Right lobe of liver (tissue), 6 donors: Measurements from ENCODE around the gene OR4K2. TPM values are rescaled to one million over a fixed set of nuclear protein-coding genes. Genes with fewer than 3 reads are reported as not detected.

ENCODE experiments used
- ATAC-seq, 4 donors: fragments of 200-7000 bp; cut with Tn5 transposase; one replicate each; pipeline ENCODE4 v1.9.1; 2020; ENCODE audit warnings: mild to moderate bottlenecking in 4 of 4, moderate library complexity in 4 of 4
- DNase-seq, 3 donors: peaks; one replicate each; pipeline ENCODE4 v3.0.0-alpha.2; 2020
- H3K27ac ChIP-seq, 3 donors: fragments of 200-600 bp; one replicate each; pipeline ENCODE4 v1.8.0; 2022
- H3K27me3 ChIP-seq, 2 donors: fragments of 200-600 bp; one replicate each; pipeline ENCODE4 v1.8.0; 2022
- H3K36me3 ChIP-seq, 4 donors: fragments of 200-600 bp; sonication (generic) in 1 of 4; one replicate each; pipeline versions ENCODE4 v1.5.1 to v1.8.0; 2017 to 2022; ENCODE audit warnings: control low read depth in 1 of 4
- H3K4me1 ChIP-seq, 4 donors: fragments of 200-600 bp; sonication (generic) in 1 of 4; one replicate each; pipeline versions ENCODE4 v1.5.1 to v1.8.0; 2017 to 2022; ENCODE audit warnings: control low read depth in 1 of 4
- H3K4me3 ChIP-seq, 3 donors: fragments of 200-600 bp; one replicate each; pipeline ENCODE4 v1.8.0; 2022
- H3K9me3 ChIP-seq, 4 donors: fragments of 200-600 bp; sonication (generic) in 1 of 4; one replicate each; pipeline versions ENCODE4 v1.5.1 to v1.8.0; 2017 to 2022; ENCODE audit warnings: control low read depth in 1 of 4
- POLR2A ChIP-seq: fragments of 450-650 bp; IDR thresholded peaks from one replicate; pipeline ENCODE4 v1.6.1; 2017; ENCODE audit warnings: antibody characterized with exemption, mild to moderate bottlenecking
- WGBS: methylation state at CpG from one replicate; pipeline ENCODE4 v1.1.6; 2018; ENCODE audit warnings: low coverage, low lambda C conversion rate; ENCODE audit not compliant: insufficient coverage; ENCODE audit errors: missing lambda C conversion rate; 5-methylcytosine and 5-hydroxymethylcytosine counted together
- intact Hi-C, 2 donors: fragments of 100-400 bp; cut with DNase I; formaldehyde crosslinking; loops; one replicate each; pipeline versions ENCODE4 v1.11.2 to v1.14.1; 2022
- total RNA-seq, 6 experiments: library from RNA; depleted of rRNA in 2 of 6; stranded (reverse); fragments of >200 nt in 2 of 6; fragmentation: NEBNext Ultra II Directional in 3 of 6; extraction: Animal tissue kit (Norgen Biotek cat#: 25700) in 3 of 6; gene quantifications; one replicate each; pipeline versions ENCODE4 v1.1.0 to v1.2.4, GENCODE V29; 2016 to 2023
- TF ChIP-seq, protein P1 (sequence below), 4 donors: fragments of 200-600 bp in 3 of 4; fragments of 450-650 bp in 1 of 4; IDR thresholded peaks; one replicate each; pipeline versions ENCODE4 v1.5.1 to v1.8.0; 2016 to 2022; ENCODE audit warnings: antibody characterized with exemption in 4 of 4, mild to moderate bottlenecking in 2 of 4
- donor health status: DM: no; HTN: yes; CAD: no.
- donor health status: DM: no; HTN: no; CAD: no.
- donor health status: DM: no; HTN: no; CAD: no.
- donor health status: DM: no; HTN: yes; CAD: no.
- donor health status: DM: no; HTN: yes; CAD: no.

OR4K2 gene
- total RNA-seq, 6 experiments from 2014 or later = not detected

DNA sequence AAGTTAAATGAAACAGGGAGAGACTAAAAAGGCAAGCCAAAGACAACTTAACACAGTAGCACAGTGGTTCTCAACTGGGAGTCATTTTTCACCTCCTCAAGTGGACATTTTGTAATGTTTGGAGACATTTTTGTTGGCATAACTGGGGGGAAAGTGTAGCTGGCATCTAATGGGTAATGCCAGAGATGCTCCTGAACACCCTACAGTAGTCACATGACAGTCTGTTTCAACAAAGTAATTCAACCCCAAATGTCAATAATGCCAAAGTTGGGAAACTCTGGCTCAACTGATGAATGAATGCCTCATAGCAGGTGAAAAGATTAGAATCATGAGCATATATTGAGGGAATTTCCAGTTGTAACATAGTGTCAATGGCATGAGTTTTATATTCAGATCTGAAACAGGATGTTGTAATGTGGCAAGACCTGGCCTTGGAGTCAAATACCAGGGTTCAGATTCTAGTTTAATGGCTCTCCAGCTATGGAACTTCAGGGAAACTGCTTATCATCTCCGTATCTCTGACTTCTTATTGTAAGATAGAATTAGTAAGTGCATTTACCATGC lies 43.1 kb downstream of the OR4K2 start:
- ATAC-seq = no peak
- no peak for TF ChIP-seq POLR2A
- TF ChIP-seq, protein P1, sequence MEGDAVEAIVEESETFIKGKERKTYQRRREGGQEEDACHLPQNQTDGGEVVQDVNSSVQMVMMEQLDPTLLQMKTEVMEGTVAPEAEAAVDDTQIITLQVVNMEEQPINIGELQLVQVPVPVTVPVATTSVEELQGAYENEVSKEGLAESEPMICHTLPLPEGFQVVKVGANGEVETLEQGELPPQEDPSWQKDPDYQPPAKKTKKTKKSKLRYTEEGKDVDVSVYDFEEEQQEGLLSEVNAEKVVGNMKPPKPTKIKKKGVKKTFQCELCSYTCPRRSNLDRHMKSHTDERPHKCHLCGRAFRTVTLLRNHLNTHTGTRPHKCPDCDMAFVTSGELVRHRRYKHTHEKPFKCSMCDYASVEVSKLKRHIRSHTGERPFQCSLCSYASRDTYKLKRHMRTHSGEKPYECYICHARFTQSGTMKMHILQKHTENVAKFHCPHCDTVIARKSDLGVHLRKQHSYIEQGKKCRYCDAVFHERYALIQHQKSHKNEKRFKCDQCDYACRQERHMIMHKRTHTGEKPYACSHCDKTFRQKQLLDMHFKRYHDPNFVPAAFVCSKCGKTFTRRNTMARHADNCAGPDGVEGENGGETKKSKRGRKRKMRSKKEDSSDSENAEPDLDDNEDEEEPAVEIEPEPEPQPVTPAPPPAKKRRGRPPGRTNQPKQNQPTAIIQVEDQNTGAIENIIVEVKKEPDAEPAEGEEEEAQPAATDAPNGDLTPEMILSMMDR (IDR thresholded peaks at IDR 0.05) = no peak
- Histone ChIP-seq H3K36me3 (no peaks in the 10 kb centered on the region), H3K4me3 (no peak overlapping the region), H3K4me1 (no peaks in the 10 kb centered on the region), H3K27ac (no peak overlapping the region), H3K27me3 (no peaks in the 10 kb centered on the region), H3K9me3 (no peaks in the 10 kb centered on the region)
- DNase-seq = no peak
- 42% methylated on average over 1 of the region's 1 CpG for WGBS
- intact Hi-C loops = no loop called here

DNA sequence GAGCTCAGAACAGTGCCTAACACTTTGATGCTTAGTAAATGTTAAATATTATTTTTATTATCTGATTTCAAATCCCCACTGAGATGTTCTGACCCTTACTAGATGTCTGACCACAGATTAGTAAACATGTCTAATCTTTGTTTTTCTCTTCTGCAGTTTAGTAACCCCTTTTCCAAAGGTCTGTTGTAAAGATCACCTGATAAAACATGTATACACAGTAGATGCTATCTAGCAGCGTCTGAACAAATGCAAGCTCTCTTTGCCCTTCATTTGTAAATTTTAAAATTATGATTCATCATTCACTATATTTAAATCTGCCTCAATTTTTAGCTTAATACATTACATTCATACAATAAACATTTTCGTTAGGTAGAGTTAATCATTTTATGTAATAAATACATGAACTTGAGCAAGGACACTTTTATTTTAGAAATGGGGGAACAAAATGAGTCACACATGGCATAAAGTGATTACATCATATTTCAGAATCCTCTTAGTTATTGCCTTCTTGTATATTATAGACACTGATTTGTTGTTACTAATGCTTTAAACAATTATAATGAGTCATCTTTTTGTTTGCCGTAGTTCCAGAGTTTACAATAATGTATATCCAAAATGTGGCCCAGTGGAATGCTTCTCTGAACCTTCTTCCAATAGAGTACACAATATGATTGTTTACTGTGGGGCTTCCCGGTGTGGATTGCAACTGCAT lies 43.8 kb downstream of the OR4K2 start:
- TF ChIP-seq, protein P1 (IDR thresholded peaks at IDR 0.05) = no peak
- TF ChIP-seq POLR2A = no peak
- Histone ChIP-seq H3K27ac (no peak overlapping the region), H3K4me1 (no peaks in the 10 kb centered on the region), H3K36me3 (no peaks in the 10 kb centered on the region), H3K27me3 (no peaks in the 10 kb centered on the region), H3K4me3 (no peak overlapping the region), H3K9me3 (no peaks in the 10 kb centered on the region)
- 19% methylated on average over 4 of the region's 4 CpGs for WGBS
- no peak for ATAC-seq
- no peak for DNase-seq
- intact Hi-C loops = no loop called here

DNA sequence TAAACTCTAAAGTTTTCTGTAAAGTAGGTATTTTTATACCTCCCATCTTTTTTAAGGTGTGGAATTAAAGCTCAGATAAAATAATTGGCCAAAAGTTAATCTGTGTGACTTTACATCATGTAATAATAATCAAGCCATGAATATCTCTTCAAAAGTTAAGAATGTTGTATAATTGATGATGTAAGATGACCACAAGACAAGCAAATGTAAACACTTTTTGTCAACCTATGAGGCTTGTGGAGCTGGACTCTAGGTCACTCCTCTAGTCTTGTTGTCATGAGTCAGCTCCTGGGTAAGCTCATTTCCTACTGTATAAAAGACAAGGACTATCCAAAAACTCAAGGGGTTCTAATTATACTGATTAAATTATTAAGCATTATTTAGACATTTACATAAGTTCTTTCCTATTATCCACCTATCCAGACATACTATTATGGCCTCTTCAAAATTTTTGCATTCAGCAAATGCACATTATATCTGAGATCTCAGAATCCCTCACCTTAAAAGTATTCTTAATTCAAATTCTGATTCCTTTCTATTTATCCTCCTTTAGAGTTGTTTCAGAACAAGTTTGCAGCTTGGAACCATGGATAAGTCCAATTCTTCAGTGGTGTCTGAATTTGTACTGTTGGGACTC lies 45.2 kb downstream of the OR4K2 start, which contains the start of gene OR4K5:
TSS of gene OR4K5 (plus strand) at position 587 of the 637 bp plus-strand sequence. CDS start at position 587, 0 bp downstream.
- Histone ChIP-seq H3K4me3 (no peak within 1 kb of the TSS), H3K4me1 (no peaks in the 10 kb centered on the region), H3K27me3 (no peaks in the 10 kb centered on the region), H3K36me3 (no peaks in the 10 kb centered on the region), H3K9me3 (no peaks in the 10 kb centered on the region), H3K27ac (no peak within 1 kb of the TSS)
- intact Hi-C loops = no loop called here
- DNase-seq = no peak
- no peak for ATAC-seq
- TF ChIP-seq, protein P1 (IDR thresholded peaks at IDR 0.05) = no peak
- TF ChIP-seq POLR2A = no peak

DNA sequence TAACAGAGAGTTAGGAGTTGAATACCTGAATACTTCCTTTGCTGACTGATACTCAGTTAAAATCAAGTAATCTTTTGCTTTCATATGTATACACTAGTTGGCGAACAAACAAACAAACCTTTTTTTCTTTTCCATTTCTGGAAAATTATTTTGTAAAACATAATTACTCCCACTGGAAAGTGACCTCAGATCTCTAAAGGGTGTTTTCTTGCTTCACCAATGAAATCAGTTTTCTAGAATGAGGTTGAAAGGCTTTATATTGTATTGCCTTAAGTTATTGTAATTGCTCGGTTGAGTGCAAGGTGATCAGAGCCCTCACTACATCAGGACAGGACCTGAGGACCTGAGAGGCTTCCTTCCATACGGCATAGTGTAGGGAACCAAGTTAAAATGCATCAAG lies 55.7 kb downstream of the OR4K2 start, which contains the start of gene OR4K1:
TSS of gene OR4K1 (plus strand) at position 301 of the 400 bp plus-strand sequence. CDS start 4,750 bp downstream, outside the sequence.
- ATAC-seq = no peak
- Histone ChIP-seq H3K36me3 (no peaks in the 10 kb centered on the region), H3K27ac (no peak within 1 kb of the TSS), H3K9me3 (no peaks in the 10 kb centered on the region), H3K4me3 (no peak within 1 kb of the TSS), H3K27me3 (no peaks in the 10 kb centered on the region), H3K4me1 (no peaks in the 10 kb centered on the region)
- intact Hi-C loops = no loop called here
- no peak for TF ChIP-seq POLR2A
- TF ChIP-seq, protein P1 (IDR thresholded peaks at IDR 0.05) = no peak
- WGBS = 42% methylated on average over 3 of the region's 3 CpGs
- DNase-seq = no peak

Other genes with a start within 250 kb of the OR4K2 start
- not detected for gene OR11H2, start 161.3 kb upstream of the OR4K2 start, total RNA-seq
- gene OR4Q3, start 131.6 kb upstream of the OR4K2 start, total RNA-seq = not detected
- gene OR4M1, start 101.6 kb upstream of the OR4K2 start, total RNA-seq = not detected
- gene OR4N2, start 71.4 kb upstream of the OR4K2 start, total RNA-seq = not detected
- gene OR4K5, start 45.5 kb downstream of the OR4K2 start, total RNA-seq = not detected
- not detected for gene OR4K1, start 55.8 kb downstream of the OR4K2 start, total RNA-seq
- not detected for gene OR4K15, start 100.4 kb downstream of the OR4K2 start, total RNA-seq
- gene OR4Q2, start 127.0 kb downstream of the OR4K2 start, total RNA-seq = not detected
- not detected for gene OR4K14, start 144.2 kb downstream of the OR4K2 start, total RNA-seq
- gene OR4K13, start 160.9 kb downstream of the OR4K2 start, total RNA-seq = not detected
- gene OR4L1, start 184.9 kb downstream of the OR4K2 start, total RNA-seq = not detected
- not detected for gene OR4K17, start 235.6 kb downstream of the OR4K2 start, total RNA-seq